HG03558 (cell line): ENCODE data around the gene DAO.
"Not testable (repeated sequence)": the region's sequence is repeated elsewhere in the genome, so short reads cannot be mapped to it uniquely, and the experiment has no call there.

Experiments
- ATAC-seq: cut with Tn5 transposase; IDR thresholded peaks from one replicate; pipeline ENCODE4 v1.9.1; 2021; ENCODE audit warnings: moderate number of reproducible peaks; ENCODE audit not compliant: unreplicated experiment; ENCODE audit errors: extremely low read depth

Gene DAO

DNA sequence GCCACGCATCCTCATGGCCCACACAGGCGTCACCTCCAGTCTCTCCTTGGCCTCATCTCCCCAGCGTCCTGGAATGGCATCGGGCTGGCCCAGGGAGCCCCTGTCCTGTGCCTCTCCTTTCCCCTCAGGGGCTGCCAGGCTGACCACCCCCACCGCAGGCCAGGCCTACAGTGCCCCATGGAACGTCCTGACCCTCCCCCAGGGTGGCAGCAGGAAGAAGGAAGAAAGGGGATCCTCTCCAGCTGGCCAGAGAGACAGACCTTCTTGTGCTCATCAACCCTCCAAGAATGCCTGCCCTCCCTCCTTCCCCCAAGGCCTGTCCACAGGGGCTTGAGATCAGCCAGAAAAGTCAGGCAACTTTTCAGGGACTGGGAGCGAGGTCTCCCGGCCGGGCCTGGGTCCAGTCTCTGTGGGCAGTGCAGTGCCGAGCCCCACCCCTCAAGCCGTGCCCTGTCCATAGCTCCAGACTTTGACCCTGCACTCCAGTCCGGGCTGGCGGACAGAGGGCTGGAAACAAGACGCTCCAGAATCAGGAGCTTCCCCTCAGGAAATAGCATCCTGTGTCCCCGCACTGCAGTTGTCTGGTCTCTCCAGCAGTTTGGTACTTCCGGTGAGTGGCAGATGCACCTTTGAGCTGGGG lies at the start of gene DAO:
TSS of gene DAO (plus strand) at position 478 of the 640 bp plus-strand sequence. CDS start 4,915 bp downstream, outside the sequence.
- no peak for ATAC-seq

DNA sequence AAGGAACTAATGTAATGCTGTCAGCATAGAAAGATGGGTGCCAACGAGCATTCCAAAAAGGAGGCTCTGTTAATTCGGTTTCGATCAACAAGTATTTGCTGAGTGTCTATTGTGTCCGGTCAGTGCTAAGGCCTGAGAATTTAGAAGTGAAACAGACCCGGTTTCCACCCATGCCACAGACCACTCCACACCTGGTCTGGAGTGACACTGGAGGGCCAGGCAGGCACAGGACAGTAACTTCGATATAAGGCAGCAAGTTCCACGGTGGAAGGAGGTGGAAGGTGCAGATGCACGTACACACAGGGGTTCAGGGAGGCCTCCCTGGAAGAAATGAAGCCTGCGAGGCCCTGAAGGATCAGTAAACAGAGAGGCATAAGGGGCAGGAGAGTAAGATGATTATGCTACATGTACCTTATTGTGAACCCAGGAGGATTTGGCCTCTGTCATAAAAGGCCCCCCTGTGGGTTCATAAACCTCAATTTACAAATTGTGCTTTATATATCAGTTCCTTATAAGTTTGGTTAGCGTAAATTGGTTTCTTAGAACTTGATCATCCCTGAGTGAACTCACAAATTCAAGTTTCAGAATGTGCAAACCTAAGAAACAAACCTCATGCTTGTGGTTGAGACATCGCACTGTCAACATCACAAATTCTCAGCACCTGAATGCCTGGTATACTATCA lies 48.4 kb upstream of the DAO start:
- peak; percentile 68 for ATAC-seq

DNA sequence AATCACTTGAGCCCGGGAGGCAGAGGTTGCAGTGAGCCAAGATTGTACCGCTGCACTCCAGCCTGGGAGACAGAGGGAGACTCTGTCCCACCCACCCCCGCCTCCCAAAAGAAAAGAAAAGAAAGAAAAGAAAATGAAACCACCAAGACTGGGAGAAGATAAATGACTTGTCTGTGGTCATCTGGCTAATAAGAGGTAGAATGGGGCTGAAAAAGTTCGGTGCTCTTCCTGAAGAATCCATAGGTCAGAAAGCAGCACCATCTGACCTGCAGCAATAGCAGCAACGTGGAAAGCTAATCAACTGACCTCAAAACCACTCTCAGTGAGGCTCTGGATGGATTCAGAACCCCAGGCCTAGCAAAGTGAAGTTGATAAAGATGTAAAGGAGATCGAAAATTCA lies 47.7 kb upstream of the DAO start:
- no peak for ATAC-seq

DNA sequence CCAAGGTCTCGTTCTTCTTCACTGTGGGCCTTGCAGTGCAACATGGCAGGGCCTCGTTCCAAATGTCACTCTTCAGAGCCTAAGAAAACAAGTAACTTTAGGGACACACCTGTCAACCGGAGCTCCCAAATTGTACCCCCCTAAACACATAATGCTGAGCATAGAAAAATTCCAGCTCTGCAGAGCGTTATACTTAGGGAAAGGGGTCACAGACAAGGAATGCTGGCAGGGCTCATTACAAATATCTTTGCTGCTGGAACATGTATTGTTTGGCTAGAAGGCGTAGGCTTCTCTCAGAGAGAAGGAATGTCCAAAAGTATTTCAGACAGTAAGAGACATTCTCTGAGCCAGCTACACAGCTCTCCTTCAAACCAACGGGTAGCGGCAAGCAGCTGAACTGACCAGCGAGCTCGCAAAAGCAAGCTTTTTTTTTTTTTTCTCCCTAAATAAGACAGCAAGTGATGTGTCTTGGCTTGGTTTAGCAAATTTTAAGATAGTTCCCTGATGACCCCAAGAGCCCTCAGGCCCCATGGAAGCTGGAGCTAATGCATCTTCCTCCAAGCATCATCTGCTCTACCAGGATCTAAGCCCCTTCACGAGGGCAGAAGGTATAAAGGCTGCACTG lies 47.0 kb upstream of the DAO start:
- ATAC-seq, result no peak

DNA sequence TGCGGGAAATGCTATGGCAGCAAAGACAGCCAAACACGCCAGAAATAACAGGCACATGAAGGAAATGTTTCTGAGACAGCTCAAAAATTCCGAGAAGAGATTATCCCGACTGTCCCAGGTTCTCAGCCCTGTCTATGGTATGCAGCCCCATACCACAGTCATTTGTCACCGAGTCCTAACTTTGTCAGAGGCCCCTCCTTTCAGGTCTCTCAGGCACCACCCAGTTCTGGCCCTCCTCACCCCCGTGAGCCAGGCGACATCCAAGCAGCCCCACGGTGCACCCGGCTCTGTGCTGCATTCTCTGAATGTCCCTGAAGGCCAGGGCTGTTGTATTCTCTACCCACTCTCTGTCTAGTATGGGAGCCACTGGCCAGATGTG lies 46.5 kb upstream of the DAO start:
- ATAC-seq, result no peak

DNA sequence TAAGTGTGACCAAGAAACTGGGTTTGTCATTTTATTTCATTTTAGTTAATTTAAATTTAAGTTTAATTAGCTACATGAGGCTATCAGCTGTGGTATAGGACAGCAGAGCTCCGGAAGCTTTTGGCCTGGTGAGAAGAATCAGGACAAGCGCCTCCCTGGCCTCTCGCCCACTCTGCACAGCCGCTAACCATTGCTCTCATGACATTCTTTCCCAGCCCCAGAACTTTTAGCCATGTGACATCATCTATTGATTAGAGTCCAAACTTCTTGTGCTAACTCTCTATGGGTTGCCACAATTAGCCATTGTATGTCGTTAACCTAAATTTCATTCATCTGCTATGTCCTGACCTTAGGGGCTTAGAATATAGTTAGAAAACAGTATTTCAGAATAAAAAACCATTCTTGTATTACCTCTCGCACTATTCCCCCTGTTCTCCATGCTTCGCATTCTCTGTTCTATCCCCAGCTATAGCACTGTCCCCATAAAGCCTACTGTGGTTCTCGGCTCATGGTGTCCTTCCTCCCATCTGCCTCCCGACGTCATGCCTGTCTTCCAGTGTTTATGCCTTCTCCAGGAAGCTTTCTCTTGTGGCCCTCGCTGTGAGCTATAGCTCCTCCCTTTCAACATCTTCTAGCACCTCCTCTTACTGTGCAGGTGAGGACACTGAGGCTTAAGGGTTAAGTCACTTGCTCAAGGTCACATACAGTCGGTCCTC lies 46.0 kb upstream of the DAO start:
- ATAC-seq, result no peak

DNA sequence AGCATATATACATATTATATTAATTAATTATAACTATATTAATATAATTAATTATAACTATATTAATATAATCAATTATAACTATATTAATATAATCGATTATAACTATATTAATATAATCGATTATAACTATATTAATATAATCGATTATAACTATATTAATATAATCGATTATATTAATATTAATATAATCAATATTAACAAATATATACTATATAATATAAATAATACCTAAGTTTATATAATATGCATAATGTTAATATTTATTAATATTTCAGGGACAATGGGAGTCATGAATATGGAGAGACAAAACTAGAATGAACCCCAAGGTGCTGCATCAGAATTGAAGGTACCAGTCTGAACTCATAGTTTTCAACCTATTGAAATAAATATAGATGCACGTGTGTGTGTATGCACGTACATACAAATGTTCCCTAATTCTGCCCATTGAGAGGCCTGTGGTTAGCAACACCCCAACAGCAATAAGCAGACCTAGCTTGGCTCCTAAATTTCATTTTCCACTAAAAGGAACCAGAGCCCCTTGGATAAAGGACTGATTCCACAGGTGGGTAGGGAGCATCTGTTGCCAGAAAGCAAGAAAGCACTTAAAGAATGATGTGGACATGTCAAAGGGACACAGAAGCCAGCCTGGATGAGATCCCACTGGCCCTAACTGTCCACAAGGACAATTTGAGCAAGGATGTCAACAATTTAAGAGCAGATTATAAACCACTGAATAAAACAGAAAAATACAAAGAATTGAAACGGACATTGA lies 43.8 kb upstream of the DAO start:
- ATAC-seq, result no peak

DNA sequence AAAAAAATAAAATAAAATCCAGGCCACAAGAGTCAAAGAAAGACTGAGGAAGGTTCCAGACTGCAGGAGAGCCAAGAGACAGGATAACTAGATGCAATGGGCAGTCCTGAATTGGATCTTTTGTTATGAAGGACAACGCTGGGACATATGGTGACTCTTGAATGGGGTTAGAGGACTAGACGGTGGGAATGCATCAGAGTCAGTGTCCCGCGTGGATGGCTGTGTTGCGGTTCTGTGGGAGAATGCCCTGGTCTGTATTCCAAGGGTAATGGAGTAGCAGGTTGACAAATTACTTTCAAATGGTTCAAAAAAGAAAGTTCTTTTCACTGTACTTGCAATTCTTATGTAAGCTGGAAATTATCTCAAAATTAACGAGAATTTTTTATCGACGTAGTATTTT lies 42.7 kb upstream of the DAO start:
- ATAC-seq, result no peak

DNA sequence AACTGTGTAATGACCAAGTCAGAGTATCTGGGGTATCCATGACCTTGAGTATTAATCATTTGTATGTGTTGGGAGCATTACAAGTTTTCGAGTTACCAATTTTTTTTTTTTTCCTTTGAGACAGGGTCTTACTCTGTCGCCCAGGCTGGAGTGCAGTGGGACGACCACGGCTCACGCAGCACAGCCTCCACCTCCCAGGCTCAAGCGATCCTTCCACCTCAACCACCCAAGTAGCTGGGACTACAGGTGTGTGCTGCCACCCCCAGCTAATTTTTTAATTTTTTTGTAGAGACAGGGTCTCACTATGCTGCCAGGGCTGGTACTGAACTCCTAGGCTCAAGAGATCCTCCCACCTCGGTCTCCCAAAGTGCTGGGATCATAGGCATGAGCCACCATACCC lies 42.2 kb upstream of the DAO start:
- ATAC-seq, result no peak

DNA sequence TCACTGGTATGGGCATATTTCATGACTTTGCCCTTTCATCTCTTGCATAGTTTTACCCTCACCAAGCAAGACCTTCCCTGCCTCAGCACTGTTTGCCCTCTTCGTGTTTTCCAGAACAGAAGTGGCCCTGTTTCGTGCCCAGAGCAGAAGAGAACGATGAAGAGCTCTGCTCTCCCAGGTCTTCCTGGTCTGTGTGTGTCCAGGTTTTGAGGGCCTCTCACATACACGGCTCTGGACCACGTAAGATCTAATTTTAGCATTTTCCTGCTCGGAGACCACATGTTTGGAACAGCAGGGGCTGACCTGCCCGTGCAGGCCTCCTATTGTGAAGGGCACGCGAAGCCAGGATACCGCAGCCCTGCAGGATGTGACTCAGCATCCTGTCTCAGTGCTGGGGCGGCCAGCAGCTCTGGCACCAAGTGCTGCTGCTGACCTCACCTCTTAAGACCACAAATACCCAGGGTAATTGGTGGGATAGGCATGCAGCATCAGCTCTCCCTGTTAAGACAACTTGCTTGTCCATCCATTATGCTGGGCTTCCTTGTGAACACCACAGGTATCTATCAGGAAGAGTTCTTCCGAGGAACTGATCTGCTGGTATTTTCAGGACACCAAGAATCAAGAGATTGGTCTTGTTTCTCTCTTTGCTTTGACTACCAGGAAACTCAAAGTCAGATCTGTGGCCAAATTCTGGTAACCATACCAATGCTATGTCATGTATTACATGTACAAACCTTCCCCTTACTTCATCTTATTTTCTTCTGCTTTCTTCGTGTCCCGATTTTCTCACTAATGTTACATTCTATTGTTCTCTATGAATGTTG lies 41.5 kb upstream of the DAO start:
- peak; percentile 83 for ATAC-seq

DNA sequence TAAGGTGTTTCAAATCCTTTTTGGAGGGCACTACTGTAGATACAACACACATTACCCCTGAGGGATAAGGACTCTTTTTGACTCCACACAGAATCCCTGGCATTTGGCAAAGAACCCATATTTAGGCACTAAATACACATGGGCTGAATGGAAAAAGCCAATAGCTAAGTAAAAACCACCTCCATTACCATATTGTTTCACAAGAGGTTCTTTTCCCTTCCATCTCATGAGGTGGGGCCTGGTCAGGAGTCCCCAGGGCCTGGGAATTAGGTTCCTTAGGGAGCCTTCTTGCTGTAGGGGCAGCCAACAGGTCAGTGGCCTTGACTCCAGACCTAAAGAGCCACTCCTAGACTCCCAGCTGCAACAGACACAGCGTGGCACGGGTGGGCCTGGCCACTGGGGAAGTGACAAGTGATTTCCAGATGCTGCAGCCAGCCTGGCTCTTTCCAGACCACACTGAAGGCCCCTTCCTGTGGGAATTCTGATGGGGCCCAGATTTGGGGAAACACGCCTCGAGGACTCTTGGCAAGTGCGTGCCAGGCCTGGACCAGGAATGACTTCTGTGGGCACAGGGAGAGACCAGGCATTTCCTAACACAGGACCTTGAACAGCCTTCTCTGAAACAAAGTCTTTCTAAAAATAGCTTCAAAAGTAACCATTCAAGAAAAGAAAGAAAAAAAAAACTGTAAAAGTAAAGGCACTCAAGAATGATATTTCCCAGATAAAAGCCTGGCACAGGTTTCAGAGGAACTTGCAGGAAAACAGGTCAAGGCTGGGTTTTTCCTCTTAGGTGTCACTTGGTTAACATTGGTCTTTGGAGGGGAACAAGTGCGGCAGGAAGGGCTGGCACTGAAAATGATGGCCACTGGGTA lies 40.6 kb upstream of the DAO start:
- ATAC-seq, result no peak

DNA sequence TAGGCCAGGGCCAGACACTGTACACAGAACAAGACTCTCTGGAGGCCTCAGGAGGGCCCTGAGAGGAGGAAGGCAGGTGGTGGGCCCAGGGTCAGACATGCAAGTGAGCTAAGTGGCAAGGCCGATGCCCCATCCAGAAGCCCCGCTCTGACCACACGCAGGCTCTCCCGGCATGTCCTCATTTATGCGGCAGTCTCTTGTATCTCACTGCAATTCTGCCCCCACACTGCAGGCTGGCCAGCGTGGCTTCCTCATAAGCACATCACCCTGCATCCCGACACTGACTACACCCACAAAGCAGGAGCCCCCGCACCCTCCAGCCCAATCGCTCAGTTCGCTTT lies 40.0 kb upstream of the DAO start:
- ATAC-seq, result no peak

DNA sequence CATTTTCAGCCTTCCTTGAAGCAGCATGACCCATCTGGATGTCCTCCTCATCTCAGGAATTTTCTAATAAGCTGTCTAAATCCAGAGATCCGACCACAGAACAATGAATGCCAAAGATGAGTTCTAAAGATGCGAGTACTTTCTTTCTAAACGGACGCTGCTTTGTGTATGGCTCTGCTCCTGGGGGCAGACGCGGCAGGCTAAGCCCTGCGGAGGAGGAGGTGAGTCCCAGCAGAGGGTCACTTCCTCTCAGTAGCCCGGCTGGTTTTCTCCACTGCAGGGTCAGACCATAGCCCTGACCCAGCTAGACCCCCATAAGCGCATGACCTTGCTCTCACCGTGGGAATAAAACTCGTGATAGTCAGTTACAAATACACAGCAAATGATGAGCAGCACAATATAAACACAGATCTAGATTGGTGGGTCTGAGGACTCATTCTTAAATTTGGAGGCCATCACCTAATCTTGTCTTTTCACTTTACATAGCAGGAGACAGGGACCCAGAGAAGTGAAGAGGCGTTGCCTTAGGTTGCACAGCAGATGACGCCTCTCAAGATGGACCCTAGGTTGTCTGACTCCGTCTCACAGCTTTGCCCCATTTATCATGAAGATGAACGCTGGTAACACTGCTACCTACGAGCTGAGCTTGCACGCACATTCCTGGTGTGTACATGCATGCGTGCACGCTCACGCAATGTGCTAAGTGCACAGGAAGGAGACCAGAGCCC lies 39.1 kb upstream of the DAO start:
- ATAC-seq, result no peak

DNA sequence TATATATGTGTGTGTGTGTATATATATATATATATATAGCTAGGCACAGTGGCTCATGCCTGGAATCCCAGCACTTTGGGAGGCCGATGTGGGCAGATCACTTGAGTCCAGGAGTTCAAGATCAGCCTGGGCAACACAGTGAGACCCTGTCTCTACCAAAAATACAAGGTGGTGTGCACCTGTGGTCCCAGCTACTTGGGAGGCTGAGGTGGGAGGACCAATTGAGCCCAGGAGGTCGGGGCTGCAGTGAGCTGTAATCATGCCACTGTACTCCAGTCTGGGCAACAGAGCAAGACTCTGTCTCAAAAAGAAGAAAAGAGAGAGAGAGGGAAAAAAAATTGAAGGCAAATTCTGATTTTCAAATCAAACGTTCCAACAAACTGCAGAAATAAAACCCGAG lies 38.1 kb upstream of the DAO start:
- not testable (repeated sequence) for ATAC-seq

DNA sequence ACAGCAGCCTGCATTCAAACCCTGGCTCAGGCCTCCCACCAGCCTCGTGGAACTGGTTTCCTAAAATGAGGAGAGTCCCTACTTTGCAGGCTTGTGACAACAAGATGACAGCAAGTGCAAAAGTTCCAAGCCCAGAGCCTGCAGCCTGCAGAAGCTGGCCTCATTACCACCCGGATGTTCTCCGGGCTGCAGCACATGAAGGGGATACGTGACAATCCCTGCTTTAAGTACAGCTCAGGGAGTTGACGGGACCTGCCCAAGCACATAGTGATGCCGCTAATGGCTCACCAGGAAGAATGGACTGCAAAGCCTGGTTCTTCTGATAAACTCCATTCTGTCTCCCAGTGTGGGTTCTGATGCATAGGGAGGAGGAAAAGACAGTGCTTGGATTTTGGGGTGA lies 37.5 kb upstream of the DAO start:
- no peak for ATAC-seq

DNA sequence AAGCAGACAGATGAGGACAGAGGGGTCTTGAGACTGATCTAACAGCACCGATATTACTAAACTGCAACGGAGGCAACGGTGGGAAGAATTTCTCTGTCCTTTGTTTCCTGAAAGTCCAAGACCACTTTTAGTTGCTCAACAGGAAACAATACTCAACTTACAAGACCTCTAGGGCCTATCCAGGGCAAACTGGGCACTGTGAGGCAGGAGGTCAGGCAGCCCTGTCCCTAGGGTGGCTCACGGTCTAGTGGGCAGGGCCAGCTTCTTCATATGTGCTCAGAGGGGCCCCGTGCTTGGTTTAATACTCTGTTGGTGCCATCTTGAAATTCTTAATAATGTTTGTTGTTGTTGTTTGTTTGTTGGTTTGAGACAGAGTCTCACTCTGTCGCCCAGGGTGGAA lies 36.7 kb upstream of the DAO start:
- ATAC-seq, result no peak

DNA sequence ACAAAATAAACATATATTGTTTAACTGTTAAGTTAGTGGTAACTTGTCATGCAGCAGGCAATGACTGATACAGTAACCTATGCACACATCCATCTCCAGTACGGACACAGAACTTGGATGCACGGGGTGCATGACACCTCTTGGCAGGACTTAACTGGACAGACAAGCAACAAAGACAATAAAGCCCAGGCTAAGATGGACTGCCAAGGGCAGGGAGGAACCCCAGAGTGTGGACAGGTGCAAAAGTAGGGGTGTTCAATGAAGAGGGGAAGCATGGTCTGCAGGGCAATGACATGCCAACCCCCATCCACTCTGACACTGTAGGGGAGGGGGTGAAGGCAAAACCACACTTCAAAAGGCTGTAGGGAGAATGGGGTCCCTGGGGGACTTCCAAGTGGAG lies 34.2 kb upstream of the DAO start:
- ATAC-seq, result no peak

DNA sequence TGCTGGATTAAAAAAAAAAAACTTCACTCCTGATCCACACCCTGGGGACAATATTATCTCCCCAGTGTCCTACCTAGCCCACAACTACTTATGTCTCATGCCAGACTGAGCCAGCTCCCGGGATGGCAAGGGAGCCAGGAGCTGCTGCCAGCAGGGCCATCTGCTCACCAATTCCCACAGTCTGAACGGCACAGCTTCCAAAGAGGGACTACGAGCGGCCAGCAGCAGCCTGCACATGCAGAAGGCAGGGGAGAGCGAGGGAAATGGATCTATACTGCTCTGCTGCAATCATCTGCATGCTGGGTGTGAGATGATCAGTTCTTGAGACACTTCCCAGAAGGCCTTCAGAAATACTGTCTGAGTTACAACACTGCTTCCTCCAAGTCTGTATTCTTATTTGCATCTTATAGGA lies 33.6 kb upstream of the DAO start:
- ATAC-seq, result no peak
